Measurements from ENCODE around the gene MOSPD3.

Gene MOSPD3

DNA sequence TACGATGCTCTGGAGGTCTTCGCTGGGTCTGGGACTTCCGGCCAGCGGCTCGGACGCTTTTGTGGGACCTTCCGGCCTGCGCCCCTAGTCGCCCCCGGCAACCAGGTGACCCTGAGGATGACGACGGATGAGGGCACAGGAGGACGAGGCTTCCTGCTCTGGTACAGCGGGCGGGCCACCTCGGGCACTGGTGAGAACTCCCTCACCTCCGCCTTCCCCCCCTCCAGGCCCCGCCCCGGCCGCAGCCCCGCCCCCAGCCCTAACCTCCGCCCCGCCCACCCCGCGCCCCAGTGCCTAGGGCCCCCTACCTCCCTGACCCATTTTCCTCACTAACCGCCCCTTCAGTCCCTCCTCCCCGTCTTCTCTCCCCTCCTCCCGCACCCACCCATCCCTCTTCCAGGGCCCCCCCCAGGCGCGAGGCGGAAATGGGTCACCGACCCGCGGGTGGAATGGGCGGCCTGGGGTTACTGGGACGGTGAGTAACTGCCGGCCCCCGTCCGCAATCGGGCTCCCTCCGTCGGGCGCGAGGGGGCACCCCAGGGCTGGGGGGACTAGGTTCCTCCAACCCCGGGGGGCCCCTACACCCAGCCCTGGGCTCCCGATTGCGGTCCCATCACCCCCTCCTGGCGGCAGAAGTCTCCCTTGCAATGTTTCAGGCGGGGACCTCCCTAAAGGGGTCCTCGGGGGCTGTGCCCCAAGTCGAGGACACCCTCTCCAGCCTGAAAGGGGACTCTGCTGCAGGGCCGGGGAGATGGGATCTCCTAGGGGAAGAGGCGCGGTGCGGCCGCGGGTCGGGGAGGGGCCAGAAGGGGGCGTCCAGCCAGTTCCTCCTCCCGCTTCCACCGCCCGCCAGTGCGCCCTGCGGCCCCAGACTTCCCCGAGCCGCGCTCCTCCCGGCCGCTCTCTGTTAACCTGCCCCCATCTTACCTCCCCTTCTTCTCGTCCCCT is 8.0 kb upstream of the MOSPD3 start:
- Histone ChIP-seq H3K27ac (ENCODE audit: low read depth, low read length) (0 out of 2 replicates have a peak overlapping the region, but pooled peaks have one; percentile 0), H3K36me3 (ENCODE audit: control insufficient read depth, low read length) (no peaks in the 10 kb centered on the region), H3K79me2 (ENCODE audit: control insufficient read depth, low read length) (no peaks in the 10 kb centered on the region), H3K4me3 (ENCODE audit: low read length) (peak overlapping the region; percentile 74), H4K20me1 (ENCODE audit: control insufficient read depth, insufficient read depth, low read depth, low read length) (no peaks in the 10 kb centered on the region), H3K9me3 (ENCODE audit: control insufficient read depth, insufficient read depth, low read length) (no peaks in the 10 kb centered on the region), H3K9me2 (replicated peaks; ENCODE audit: control insufficient read depth, low read length) (no peaks in the 10 kb centered on the region), H3K27me3 (ENCODE audit: control insufficient read depth, low read length) (peaks cover 31% of the 10 kb centered on the region), H3K4me1 (ENCODE audit: control insufficient read depth, low read length) (peaks cover 19% of the 10 kb centered on the region), H3K4me2 (ENCODE audit: low read length) (peak overlapping the region; percentile 89), H3F3A (ENCODE audit: control insufficient read depth, insufficient read depth) (no peaks in the 10 kb centered on the region)
- TF ChIP-seq, protein P1, sequence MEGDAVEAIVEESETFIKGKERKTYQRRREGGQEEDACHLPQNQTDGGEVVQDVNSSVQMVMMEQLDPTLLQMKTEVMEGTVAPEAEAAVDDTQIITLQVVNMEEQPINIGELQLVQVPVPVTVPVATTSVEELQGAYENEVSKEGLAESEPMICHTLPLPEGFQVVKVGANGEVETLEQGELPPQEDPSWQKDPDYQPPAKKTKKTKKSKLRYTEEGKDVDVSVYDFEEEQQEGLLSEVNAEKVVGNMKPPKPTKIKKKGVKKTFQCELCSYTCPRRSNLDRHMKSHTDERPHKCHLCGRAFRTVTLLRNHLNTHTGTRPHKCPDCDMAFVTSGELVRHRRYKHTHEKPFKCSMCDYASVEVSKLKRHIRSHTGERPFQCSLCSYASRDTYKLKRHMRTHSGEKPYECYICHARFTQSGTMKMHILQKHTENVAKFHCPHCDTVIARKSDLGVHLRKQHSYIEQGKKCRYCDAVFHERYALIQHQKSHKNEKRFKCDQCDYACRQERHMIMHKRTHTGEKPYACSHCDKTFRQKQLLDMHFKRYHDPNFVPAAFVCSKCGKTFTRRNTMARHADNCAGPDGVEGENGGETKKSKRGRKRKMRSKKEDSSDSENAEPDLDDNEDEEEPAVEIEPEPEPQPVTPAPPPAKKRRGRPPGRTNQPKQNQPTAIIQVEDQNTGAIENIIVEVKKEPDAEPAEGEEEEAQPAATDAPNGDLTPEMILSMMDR (IDR thresholded peaks at IDR 0.05; ENCODE audit: low read depth, low read length, poor library complexity, severe bottlenecking): peak; percentile 93
- TF ChIP-seq EZH2phosphoT487 (IDR thresholded peaks at IDR 0.05; ENCODE audit: borderline replicate concordance, low read length): no peak

DNA sequence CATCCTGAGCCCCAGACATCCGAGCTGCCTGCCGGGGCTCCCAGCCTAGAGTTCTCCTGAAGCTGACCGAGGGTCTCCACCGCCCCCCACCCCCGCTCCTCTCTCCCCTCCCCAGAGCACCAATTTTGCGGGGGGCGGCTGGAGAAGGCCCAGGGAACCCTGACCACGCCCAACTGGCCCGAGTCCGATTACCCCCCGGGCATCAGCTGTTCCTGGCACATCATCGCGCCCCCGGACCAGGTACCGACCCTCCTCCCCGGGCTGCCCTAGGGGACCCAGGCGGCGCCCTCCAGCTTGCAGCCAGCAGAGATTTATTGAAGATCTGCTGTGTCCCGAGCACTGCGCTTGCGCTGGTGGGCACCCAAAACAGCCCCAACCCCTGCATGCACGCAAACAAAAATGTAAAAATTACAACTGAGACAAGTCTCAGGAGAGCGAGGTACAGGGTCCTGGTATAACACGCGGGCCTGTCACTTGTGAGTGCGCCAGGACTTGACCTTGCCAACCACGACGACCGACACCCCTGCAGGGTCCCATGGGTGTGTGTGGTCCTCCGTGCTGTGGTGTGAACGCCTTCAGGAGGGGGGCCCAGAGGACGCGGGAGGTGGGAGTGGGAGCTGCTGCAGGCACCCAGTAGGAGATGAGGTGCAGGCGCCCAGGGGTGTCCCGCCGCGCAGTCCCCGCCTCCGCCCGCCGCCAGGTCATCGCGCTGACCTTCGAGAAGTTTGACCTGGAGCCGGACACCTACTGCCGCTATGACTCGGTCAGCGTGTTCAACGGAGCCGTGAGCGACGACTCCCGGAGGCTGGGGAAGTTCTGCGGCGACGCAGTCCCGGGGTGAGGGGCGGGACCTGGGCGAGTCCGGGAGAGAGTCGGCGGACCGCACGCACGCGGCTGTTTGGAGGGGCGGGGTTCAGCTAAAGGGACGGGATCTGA is 7.1 kb upstream of the MOSPD3 start:
- Histone ChIP-seq H4K20me1 (ENCODE audit: control insufficient read depth, insufficient read depth, low read depth, low read length) (no peaks in the 10 kb centered on the region), H3K36me3 (ENCODE audit: control insufficient read depth, low read length) (no peaks in the 10 kb centered on the region), H3K4me2 (ENCODE audit: low read length) (peak overlapping the region; percentile 89), H3K79me2 (ENCODE audit: control insufficient read depth, low read length) (no peaks in the 10 kb centered on the region), H3K4me1 (ENCODE audit: control insufficient read depth, low read length) (peaks cover 19% of the 10 kb centered on the region), H3K9me2 (replicated peaks; ENCODE audit: control insufficient read depth, low read length) (no peaks in the 10 kb centered on the region), H3K27me3 (ENCODE audit: control insufficient read depth, low read length) (peaks cover 31% of the 10 kb centered on the region), H3K27ac (ENCODE audit: low read depth, low read length) (no peak overlapping the region), H3F3A (ENCODE audit: control insufficient read depth, insufficient read depth) (no peaks in the 10 kb centered on the region), H3K9me3 (ENCODE audit: control insufficient read depth, insufficient read depth, low read length) (no peaks in the 10 kb centered on the region), H3K4me3 (ENCODE audit: low read length) (peak overlapping the region; percentile 74)
- TF ChIP-seq, protein P1 (IDR thresholded peaks at IDR 0.05; ENCODE audit: low read depth, low read length, poor library complexity, severe bottlenecking): no peak
- TF ChIP-seq EZH2phosphoT487 (IDR thresholded peaks at IDR 0.05; ENCODE audit: borderline replicate concordance, low read length): 0 out of 2 replicates have a peak, but pooled peaks have one; percentile 66

GRCh38 chr7:100606313-100606712 is 6.0 kb upstream of the MOSPD3 start:
- Histone ChIP-seq H3K4me1 (ENCODE audit: control insufficient read depth, low read length) (peaks cover 21% of the 10 kb centered on the region), H3K79me2 (ENCODE audit: control insufficient read depth, low read length) (no peaks in the 10 kb centered on the region), H3K27me3 (ENCODE audit: control insufficient read depth, low read length) (peaks cover 31% of the 10 kb centered on the region), H3K4me3 (ENCODE audit: low read length) (no peak overlapping the region), H3K9me3 (ENCODE audit: control insufficient read depth, insufficient read depth, low read length) (no peaks in the 10 kb centered on the region), H3K36me3 (ENCODE audit: control insufficient read depth, low read length) (no peaks in the 10 kb centered on the region), H3K9me2 (replicated peaks; ENCODE audit: control insufficient read depth, low read length) (no peaks in the 10 kb centered on the region), H3F3A (ENCODE audit: control insufficient read depth, insufficient read depth) (peaks cover 6% of the 10 kb centered on the region), H4K20me1 (ENCODE audit: control insufficient read depth, insufficient read depth, low read depth, low read length) (no peaks in the 10 kb centered on the region), H3K27ac (ENCODE audit: low read depth, low read length) (no peak overlapping the region), H3K4me2 (ENCODE audit: low read length) (no peak overlapping the region)
- TF ChIP-seq, protein P1 (IDR thresholded peaks at IDR 0.05; ENCODE audit: low read depth, low read length, poor library complexity, severe bottlenecking): no peak
